ENCODE data around the gene ITPA.

GRCh38 chr20:3210346-3210745 lies 1.0 kb downstream of the ITPA start:
- TF ChIP-seq, protein P1, sequence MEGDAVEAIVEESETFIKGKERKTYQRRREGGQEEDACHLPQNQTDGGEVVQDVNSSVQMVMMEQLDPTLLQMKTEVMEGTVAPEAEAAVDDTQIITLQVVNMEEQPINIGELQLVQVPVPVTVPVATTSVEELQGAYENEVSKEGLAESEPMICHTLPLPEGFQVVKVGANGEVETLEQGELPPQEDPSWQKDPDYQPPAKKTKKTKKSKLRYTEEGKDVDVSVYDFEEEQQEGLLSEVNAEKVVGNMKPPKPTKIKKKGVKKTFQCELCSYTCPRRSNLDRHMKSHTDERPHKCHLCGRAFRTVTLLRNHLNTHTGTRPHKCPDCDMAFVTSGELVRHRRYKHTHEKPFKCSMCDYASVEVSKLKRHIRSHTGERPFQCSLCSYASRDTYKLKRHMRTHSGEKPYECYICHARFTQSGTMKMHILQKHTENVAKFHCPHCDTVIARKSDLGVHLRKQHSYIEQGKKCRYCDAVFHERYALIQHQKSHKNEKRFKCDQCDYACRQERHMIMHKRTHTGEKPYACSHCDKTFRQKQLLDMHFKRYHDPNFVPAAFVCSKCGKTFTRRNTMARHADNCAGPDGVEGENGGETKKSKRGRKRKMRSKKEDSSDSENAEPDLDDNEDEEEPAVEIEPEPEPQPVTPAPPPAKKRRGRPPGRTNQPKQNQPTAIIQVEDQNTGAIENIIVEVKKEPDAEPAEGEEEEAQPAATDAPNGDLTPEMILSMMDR (IDR thresholded peaks at IDR 0.05) = no peak
- TF ChIP-seq POLR2AphosphoS5 (IDR thresholded peaks at IDR 0.05; ENCODE audit: insufficient read depth in 1 of 2, low read depth in 1 of 2) = no peak
